Mesendoderm (in vitro differentiated cells): ENCODE results near the gene NAA80.

Experiments used
- DNase-seq: peaks from one replicate; pipeline ENCODE4 v3.0.0; 2013
- H2AK5ac ChIP-seq: 2 replicates; pipeline ENCODE4 v1.6.1; 2013; ENCODE audit warnings: low read length, inconsistent platforms
- H2BK120ac ChIP-seq: 2 replicates; pipeline ENCODE4 v1.6.1; 2013; ENCODE audit warnings: low read depth, mild to moderate bottlenecking, low read length, moderate library complexity, mixed read lengths
- H2BK15ac ChIP-seq: replicated peaks from 2 replicates; pipeline ENCODE4 v1.6.1; 2013; ENCODE audit warnings: low read depth, mild to moderate bottlenecking, moderate library complexity
- H2BK5ac ChIP-seq: 2 replicates; pipeline ENCODE4 v1.6.1; 2013; ENCODE audit warnings: low read length, inconsistent platforms
- H3K18ac ChIP-seq: 2 replicates; pipeline ENCODE4 v1.6.1; 2013; ENCODE audit warnings: mild to moderate bottlenecking, low read length, mixed read lengths
- H3K23ac ChIP-seq: one replicate; pipeline ENCODE4 v1.6.1; 2013; ENCODE audit warnings: low read length
- H3K27ac ChIP-seq: 2 replicates; pipeline ENCODE4 v1.5.1; 2013; ENCODE audit warnings: low read depth, mild to moderate bottlenecking, inconsistent platforms, low read length, moderate library complexity
- H3K27me3 ChIP-seq: 2 replicates; pipeline ENCODE4 v1.6.1; 2013; ENCODE audit warnings: low read length, control low read depth, mild to moderate bottlenecking, inconsistent platforms; ENCODE audit not compliant: insufficient read depth, poor library complexity
- H3K36me3 ChIP-seq: 2 replicates; pipeline ENCODE4 v1.6.1; 2013; ENCODE audit warnings: low read length, inconsistent platforms; ENCODE audit not compliant: control insufficient read depth, insufficient read depth
- H3K4ac ChIP-seq: one replicate; pipeline ENCODE4 v1.6.1; 2013; ENCODE audit warnings: low read depth, mild to moderate bottlenecking, low read length, moderate library complexity
- H3K4me1 ChIP-seq: 2 replicates; pipeline ENCODE4 v1.6.1; 2013; ENCODE audit warnings: low read depth, low read length, inconsistent platforms; ENCODE audit not compliant: control insufficient read depth
- H3K4me2 ChIP-seq: 2 replicates; pipeline ENCODE4 v1.6.1; 2013; ENCODE audit warnings: low read length
- H3K4me3 ChIP-seq: 2 replicates; pipeline ENCODE4 v1.5.1; 2013; ENCODE audit warnings: mild to moderate bottlenecking, low read length
- H3K56ac ChIP-seq: one replicate; pipeline ENCODE4 v1.6.1; 2013; ENCODE audit warnings: low read length
- H3K79me1 ChIP-seq: 2 replicates; pipeline ENCODE4 v1.6.1; 2013; ENCODE audit warnings: low read length, inconsistent platforms
- H3K79me2 ChIP-seq: 2 replicates; pipeline ENCODE4 v1.6.1; 2013; ENCODE audit warnings: mild to moderate bottlenecking, low read length; ENCODE audit not compliant: control insufficient read depth, insufficient read depth
- H3K9ac ChIP-seq: 2 replicates; pipeline ENCODE4 v1.6.1; 2013; ENCODE audit warnings: low read length, inconsistent platforms
- H4K5ac ChIP-seq: one replicate; pipeline ENCODE4 v1.6.1; 2013; ENCODE audit warnings: low read length
- H4K8ac ChIP-seq: one replicate; pipeline ENCODE4 v1.6.1; 2013; ENCODE audit warnings: low read depth, mild to moderate bottlenecking, control low read depth, low read length, moderate library complexity
- WGBS: extraction: QIAGEN DNeasy Blood & Tissue Kit; methylation state at CpG from one replicate; pipeline ENCODE4 v1.1.7; 2013; ENCODE audit warnings: low lambda C conversion rate, missing lambda C conversion rate; ENCODE audit not compliant: insufficient coverage; ENCODE audit errors: extremely low coverage; 5-methylcytosine and 5-hydroxymethylcytosine counted together

The NAA80 gene

DNA sequence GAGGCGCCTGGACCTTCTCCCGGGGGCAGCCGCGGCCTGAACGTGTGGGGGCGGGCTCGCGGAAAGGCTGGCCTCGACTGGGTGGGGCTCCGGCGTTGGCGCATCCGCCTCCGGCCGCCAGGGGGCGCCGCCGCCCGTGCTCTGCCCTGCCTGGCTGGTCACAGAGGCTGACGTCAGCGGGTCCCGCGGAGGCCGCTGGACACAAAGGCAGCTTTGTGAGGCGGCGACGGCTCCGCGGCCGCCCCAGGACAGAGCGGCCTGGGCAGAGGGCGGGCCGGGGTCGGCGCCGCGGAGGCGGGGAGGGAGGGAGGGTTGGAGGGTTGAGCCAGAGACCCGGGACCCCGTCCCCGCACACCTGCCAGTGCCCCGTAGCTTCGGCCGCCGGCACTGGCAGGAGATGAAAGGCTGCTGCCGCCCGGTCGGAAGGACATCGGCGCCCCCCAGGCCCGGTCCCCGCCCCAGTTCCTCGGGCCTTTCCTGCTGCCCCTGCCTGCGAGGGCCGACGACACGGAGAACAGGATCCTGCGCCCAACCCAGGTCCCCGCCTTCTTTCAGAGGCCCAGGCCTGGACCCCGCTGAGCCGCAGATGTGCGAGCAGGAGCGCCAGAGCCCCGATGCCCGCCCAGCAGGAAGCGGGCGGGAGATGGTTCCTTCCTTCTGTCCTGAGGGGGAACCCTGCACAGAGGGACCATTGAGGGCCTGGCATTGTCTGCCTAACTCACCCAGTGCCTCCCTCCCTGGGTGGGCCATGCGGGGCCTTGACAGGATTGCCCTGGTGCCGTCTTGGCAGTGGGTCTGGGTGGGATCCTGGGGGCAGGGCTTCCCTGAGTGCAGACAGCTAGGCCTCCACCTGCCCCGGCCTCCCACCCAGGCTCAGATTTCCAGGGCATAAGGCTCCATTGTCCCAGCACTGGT is 38.9 kb downstream of the NAA80 start:
- Histone ChIP-seq H3K36me3 (peaks cover 9% of the 10 kb centered on the region), H2AK5ac (peak overlapping the region; percentile 6), H3K79me2 (no peaks in the 10 kb centered on the region), H3K18ac (peak overlapping the region; percentile 81), H2BK5ac (peak overlapping the region; percentile 1), H3K27me3 (no peaks in the 10 kb centered on the region), H3K4me1 (peaks cover 6% of the 10 kb centered on the region), H2BK120ac (peak overlapping the region; percentile 8), H3K4ac (peak overlapping the region; percentile 81), H3K27ac (peak overlapping the region; percentile 82), H3K4me3 (peak overlapping the region; percentile 6), H2BK15ac (no peak overlapping the region), H3K79me1 (peaks cover 2% of the 10 kb centered on the region), H3K56ac (peak overlapping the region; percentile 77), H4K5ac (no peak overlapping the region), H3K4me2 (peak overlapping the region; percentile 49), H4K8ac (no peak overlapping the region), H3K23ac (peak overlapping the region; percentile 48), H3K9ac (peak overlapping the region; percentile 70)
- WGBS = no CpG with 5 or more reads among the region's 70 CpGs
- peak; percentile 96 for DNase-seq

DNA sequence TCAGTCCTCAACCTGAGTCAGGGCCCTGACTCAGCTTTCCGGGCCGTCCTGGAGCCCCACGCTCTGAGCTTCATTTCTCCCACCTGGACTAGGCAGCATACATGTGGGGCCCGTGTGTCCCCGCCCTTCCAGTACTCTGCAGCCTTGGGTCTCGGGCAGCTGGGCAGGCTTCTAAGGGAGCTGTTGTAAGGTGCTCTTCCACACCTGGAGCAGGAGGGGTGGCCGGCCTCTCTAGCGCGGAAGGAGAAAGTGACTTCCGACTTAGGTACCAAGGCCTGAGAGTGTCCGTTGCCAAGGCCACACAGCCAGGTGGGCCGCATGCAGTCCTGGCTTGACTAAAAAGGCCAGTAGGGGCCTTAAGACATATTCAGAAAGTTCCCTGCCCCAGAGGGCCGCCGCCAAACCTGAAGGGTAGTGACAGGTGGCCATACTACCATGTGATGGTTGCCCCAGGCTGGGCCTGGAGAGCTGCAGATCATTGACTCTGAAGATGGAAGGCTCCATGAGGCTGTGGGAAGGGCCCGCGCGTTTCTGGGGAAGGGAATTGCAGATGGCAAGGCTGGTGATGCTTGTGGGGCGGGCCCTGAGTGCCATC is 39.7 kb downstream of the NAA80 start:
- Histone ChIP-seq H4K8ac (no peak overlapping the region), H3K27ac (peak overlapping the region; percentile 5), H2BK120ac (no peak overlapping the region), H3K23ac (no peak overlapping the region), H3K79me2 (no peaks in the 10 kb centered on the region), H3K36me3 (peaks cover 9% of the 10 kb centered on the region), H3K4me3 (no peak overlapping the region), H3K9ac (peak overlapping the region; percentile 53), H2BK15ac (no peak overlapping the region), H3K27me3 (no peaks in the 10 kb centered on the region), H3K4me1 (peaks cover 3% of the 10 kb centered on the region), H3K18ac (no peak overlapping the region), H3K4me2 (no peak overlapping the region), H3K56ac (peak overlapping the region; percentile 68), H3K79me1 (peaks cover 2% of the 10 kb centered on the region), H3K4ac (no peak overlapping the region), H2BK5ac (no peak overlapping the region), H4K5ac (no peak overlapping the region), H2AK5ac (no peak overlapping the region)
- no peak for DNase-seq
- WGBS = no CpG with 5 or more reads among the region's 18 CpGs

DNA sequence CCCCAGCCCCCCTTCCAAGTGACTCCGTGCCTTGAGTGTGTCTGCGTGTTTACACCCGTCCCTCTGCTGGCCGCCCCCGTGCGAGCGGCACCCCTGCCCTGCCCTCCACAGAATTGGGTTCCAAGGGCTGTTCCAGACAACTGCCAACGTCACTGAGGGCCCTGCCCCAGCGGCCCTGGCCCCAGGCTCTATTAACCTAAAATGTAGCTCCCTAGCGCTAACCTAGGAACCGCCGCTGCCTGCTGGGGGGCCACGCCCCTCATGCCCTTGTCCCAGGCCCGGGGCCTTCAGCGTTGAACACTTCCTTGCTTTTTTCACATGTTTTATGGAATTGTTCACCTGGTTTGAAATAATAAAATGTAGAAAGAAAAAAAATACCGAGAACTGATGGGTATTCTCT is 40.2 kb downstream of the NAA80 start:
- WGBS = no CpG with 5 or more reads among the region's 16 CpGs
- Histone ChIP-seq H2BK15ac (no peak overlapping the region), H3K18ac (no peak overlapping the region), H3K36me3 (peaks cover 9% of the 10 kb centered on the region), H2BK120ac (no peak overlapping the region), H4K5ac (no peak overlapping the region), H2AK5ac (no peak overlapping the region), H3K4me3 (no peak overlapping the region), H3K27ac (no peak overlapping the region), H2BK5ac (no peak overlapping the region), H3K79me2 (no peaks in the 10 kb centered on the region), H3K4me2 (no peak overlapping the region), H3K9ac (no peak overlapping the region), H4K8ac (no peak overlapping the region), H3K4ac (no peak overlapping the region), H3K27me3 (no peaks in the 10 kb centered on the region), H3K23ac (no peak overlapping the region), H3K79me1 (peaks cover 3% of the 10 kb centered on the region), H3K56ac (peak overlapping the region; percentile 68), H3K4me1 (no peaks in the 10 kb centered on the region)
- DNase-seq = no peak

DNA sequence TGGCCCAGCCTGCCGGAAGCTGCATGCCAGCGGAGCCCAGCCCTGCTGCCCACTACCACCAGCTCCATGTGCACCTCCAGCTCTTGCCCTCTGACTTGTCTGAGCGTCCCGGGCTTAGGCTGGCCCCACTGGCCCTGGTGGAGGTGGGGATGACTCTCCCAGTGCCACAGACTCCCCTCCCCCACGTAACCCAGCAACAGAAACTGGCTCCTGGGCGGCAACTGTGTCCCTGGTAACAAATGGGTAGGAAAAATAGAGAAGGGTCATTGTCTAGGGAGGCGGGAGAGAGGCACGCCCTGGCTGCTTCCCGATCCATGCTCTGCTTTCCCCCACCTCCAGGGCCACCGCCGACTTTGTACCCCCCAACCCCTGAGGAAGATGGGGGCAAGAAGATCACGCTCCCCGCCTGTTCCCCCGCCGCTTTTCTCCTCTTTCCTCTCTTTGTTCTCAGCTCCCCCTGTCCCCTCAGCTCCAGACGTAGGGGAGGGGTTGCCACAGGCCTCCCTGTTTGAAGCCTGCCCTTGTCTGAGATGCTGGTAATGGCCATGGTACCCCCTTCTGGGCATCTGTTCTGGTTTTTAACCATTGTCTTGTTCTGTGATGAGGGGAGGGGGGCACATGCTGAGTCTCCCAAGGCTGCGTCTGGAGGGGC is 41.0 kb downstream of the NAA80 start:
- no peaks in the 10 kb centered on the region for H3K4me1 ChIP-seq
- no peak overlapping the region for H2BK120ac ChIP-seq
- no peak overlapping the region for H3K56ac ChIP-seq
- H3K79me2 ChIP-seq = no peaks in the 10 kb centered on the region
- no peak overlapping the region for H3K18ac ChIP-seq
- no peak overlapping the region for H3K23ac ChIP-seq
- no peak overlapping the region for H3K4ac ChIP-seq
- H3K79me1 ChIP-seq = peaks cover 4% of the 10 kb centered on the region
- no CpG with 5 or more reads among the region's 17 CpGs for WGBS
- no peak overlapping the region for H2BK15ac ChIP-seq
- no peak overlapping the region for H3K4me2 ChIP-seq
- no peak for DNase-seq
- peaks cover 9% of the 10 kb centered on the region for H3K36me3 ChIP-seq
- no peak overlapping the region for H2BK5ac ChIP-seq
- no peak overlapping the region for H4K8ac ChIP-seq
- no peak overlapping the region for H3K4me3 ChIP-seq
- H2AK5ac ChIP-seq = no peak overlapping the region
- H3K27ac ChIP-seq = no peak overlapping the region
- H3K27me3 ChIP-seq = no peaks in the 10 kb centered on the region
- no peak overlapping the region for H3K9ac ChIP-seq
- no peak overlapping the region for H4K5ac ChIP-seq

DNA sequence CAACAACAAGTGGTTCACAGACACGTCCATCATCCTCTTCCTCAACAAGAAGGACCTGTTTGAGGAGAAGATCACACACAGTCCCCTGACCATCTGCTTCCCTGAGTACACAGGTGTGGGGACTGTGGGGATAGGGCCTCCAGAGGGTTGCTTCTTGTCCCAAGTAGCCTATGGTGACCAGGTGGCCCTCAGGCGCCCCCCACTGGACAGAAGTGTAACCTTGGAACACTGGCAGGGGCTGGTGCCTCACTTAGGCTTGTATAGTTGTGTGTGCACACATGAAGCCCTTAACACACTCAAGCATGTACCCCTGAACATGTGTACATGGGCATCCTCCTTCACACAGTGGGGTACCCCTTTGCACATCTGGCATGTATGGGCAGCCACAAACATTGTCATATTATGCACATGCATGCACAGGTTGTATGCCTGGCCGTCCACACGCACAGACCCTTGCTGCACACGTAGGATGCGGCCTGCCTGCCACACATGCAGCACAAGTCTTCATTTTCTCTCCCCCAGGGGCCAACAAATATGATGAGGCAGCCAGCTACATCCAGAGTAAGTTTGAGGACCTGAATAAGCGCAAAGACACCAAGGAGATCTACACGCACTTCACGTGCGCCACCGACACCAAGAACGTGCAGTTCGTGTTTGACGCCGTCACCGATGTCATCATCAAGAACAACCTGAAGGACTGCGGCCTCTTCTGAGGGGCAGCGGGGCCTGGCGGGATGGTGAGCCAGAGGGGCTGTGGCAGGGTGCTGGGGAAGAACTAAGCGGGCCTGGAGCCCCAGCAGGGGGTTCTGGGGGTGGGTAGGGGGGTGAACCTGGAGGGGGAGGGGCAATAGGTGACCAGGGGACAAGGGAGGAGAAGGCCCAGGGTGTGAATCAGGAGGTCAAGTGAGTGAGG is 42.0 kb downstream of the NAA80 start:
- Histone ChIP-seq H3K36me3 (peaks cover 11% of the 10 kb centered on the region), H2BK120ac (no peak overlapping the region), H3K27ac (no peak overlapping the region)

More for the DNA sequence above, 42.0 kb downstream of the NAA80 start:
- Histone ChIP-seq H3K79me2 (no peaks in the 10 kb centered on the region), H3K4me3 (no peak overlapping the region), H3K56ac (no peak overlapping the region), H2BK15ac (no peak overlapping the region), H3K79me1 (peaks cover 5% of the 10 kb centered on the region), H3K18ac (no peak overlapping the region), H3K27me3 (no peaks in the 10 kb centered on the region), H4K5ac (no peak overlapping the region), H3K4me1 (no peaks in the 10 kb centered on the region), H3K23ac (no peak overlapping the region), H2BK5ac (no peak overlapping the region), H2AK5ac (no peak overlapping the region), H3K9ac (no peak overlapping the region), H3K4ac (no peak overlapping the region), H3K4me2 (no peak overlapping the region), H4K8ac (no peak overlapping the region)
- WGBS = no CpG with 5 or more reads among the region's 20 CpGs
- peak; percentile 76 for DNase-seq
